GM21360 (cell line): ENCODE data around the gene KCNK5.
A peak's percentile ranks its signal among the peaks of the same experiment; 100 is the strongest.

Experiments
- ATAC-seq: cut with Tn5 transposase; IDR thresholded peaks from one replicate; pipeline ENCODE4 v1.9.1; 2021; ENCODE audit warnings: mild to moderate bottlenecking, moderate library complexity; ENCODE audit not compliant: unreplicated experiment

KCNK5 gene

GRCh38 chr6:39228992-39229767, at the start of gene KCNK5:
Gene KCNK5 (minus strand): TSS chr6:39229475. CDS start chr6:39229111, 364 bp downstream.
- ATAC-seq = peak; percentile 60

- no peak for ATAC-seq
These were observed 47.2 kb upstream of the KCNK5 start for GRCh38 chr6:39276379-39276995.

GRCh38 chr6:39274903-39275302, 45.6 kb upstream of the KCNK5 start:
- ATAC-seq = no peak

- ATAC-seq = no peak
These were observed 45.2 kb upstream of the KCNK5 start for GRCh38 chr6:39274471-39274870.

- no peak for ATAC-seq
These were observed 44.1 kb upstream of the KCNK5 start for GRCh38 chr6:39273406-39273821.

- no peak for ATAC-seq
These were observed 40.7 kb upstream of the KCNK5 start for GRCh38 chr6:39269961-39270360.

GRCh38 chr6:39268721-39269120, 39.4 kb upstream of the KCNK5 start:
- ATAC-seq = no peak

- no peak for ATAC-seq
These were observed 38.9 kb upstream of the KCNK5 start for GRCh38 chr6:39268171-39268570.

- ATAC-seq = no peak
These were observed 37.6 kb upstream of the KCNK5 start for GRCh38 chr6:39266782-39267355.

- no peak for ATAC-seq
These were observed 37.1 kb upstream of the KCNK5 start for GRCh38 chr6:39266375-39266774.

- no peak for ATAC-seq
These were observed 34.2 kb upstream of the KCNK5 start for GRCh38 chr6:39263303-39264037.

- no peak for ATAC-seq
These were observed 32.5 kb upstream of the KCNK5 start for GRCh38 chr6:39261751-39262150.

- no peak for ATAC-seq
These were observed 31.7 kb upstream of the KCNK5 start for GRCh38 chr6:39260953-39261352.

- ATAC-seq = no peak
These were observed 31.2 kb upstream of the KCNK5 start for GRCh38 chr6:39260456-39260855.

GRCh38 chr6:39256294-39256940, 27.1 kb upstream of the KCNK5 start:
- ATAC-seq = no peak

- ATAC-seq = no peak
These were observed 25.8 kb upstream of the KCNK5 start for GRCh38 chr6:39254999-39255535.

- ATAC-seq = no peak
These were observed 22.1 kb upstream of the KCNK5 start for GRCh38 chr6:39251406-39251805.

GRCh38 chr6:39250507-39250906, 21.2 kb upstream of the KCNK5 start:
- no peak for ATAC-seq

- ATAC-seq = no peak
These were observed 20.0 kb upstream of the KCNK5 start for GRCh38 chr6:39249278-39249677.

- ATAC-seq = no peak
These were observed 18.5 kb upstream of the KCNK5 start for GRCh38 chr6:39247667-39248194.
